K562 (cell line): ENCODE data around the gene WDFY2. TPM values are rescaled to one million over a fixed set of nuclear protein-coding genes. Genes with fewer than 3 reads are reported as not detected.

Experiments used
- ATAC-seq: fragments of 200-7000 bp; cut with Tn5 transposase; 3 replicates; pipeline ENCODE4 v1.9.1; 2020; ENCODE audit warnings: moderate library complexity
- BruUV-seq: library from RNA; stranded (reverse); fragments of 400-500 nt; replicated peaks from 2 replicates; lab custom pipeline; 2021; lab: Mats Ljungman, UMichigan
- CTCF ChIA-PET: fragments of 300-600 bp; formaldehyde crosslinking; extraction: SDS; loops from one replicate; lab custom pipeline; 2021; ENCODE audit warnings: low intra/inter-chr PET ratio; lab: Yijun Ruan, JAX
- POLR2A ChIA-PET: fragments of 300-600, 350-650 bp; sonication (Branson Sonifier 250); formaldehyde crosslinking; extraction: SDS; loops from one replicate; lab custom pipeline; 2021; ENCODE audit warnings: antibody characterized with exemption, inconsistent platforms; lab: Yijun Ruan, JAX
- DNase-seq, 4 experiments: peaks; one replicate each; pipeline versions ENCODE4 v3.0.0 to v3.0.0-alpha.2; 2011 to 2018; ENCODE audit warnings: low spot score in 3 of 4, mixed read lengths in 3 of 4; ENCODE audit errors: extremely low read depth in 1 of 4
- FAIRE-seq: peaks from 2 replicates; lab custom pipeline; 2011; peaks lifted over from hg19 to GRCh38; lab: Jason Lieb, UNC
- H2AFZ ChIP-seq: 2 replicates; pipeline ENCODE4 v1.6.0; 2011; ENCODE audit warnings: low read depth, low read length, control low read depth, inconsistent platforms
- H3K27ac ChIP-seq: fragments of 200-600 bp; 3 replicates; pipeline ENCODE4 v1.8.0; 2011; ENCODE audit warnings: low read depth, mild to moderate bottlenecking, control low read depth, inconsistent platforms, low read length, moderate library complexity, mixed read lengths; ENCODE audit errors: extremely low read depth
- H3K27me3 ChIP-seq, 2 experiments: fragments of 300-600 bp in 1 of 2; 2 replicates in 1 of 2; 3 replicates in 1 of 2; pipeline versions ENCODE4 v1.6.0 to v1.8.0; 2011; ENCODE audit warnings: inconsistent platforms in 2 of 2, low read length in 2 of 2, mild to moderate bottlenecking in 1 of 2, mixed read lengths in 1 of 2, moderate library complexity in 1 of 2; ENCODE audit not compliant: control insufficient read depth in 2 of 2, insufficient read depth in 2 of 2
- H3K36me3 ChIP-seq: fragments of 300-600 bp; 3 replicates; pipeline ENCODE4 v1.8.0; 2011; ENCODE audit warnings: mild to moderate bottlenecking, low read length, inconsistent platforms; ENCODE audit not compliant: control insufficient read depth, insufficient read depth
- H3K4me1 ChIP-seq, 2 experiments: fragments of 200-600 bp in 1 of 2; replicated peaks in 1 of 2; 2 replicates in 1 of 2; 3 replicates in 1 of 2; pipeline versions ENCODE4 v1.5.1 to v1.8.0; 2011; ENCODE audit warnings: inconsistent platforms in 2 of 2, low read length in 2 of 2, mild to moderate bottlenecking in 1 of 2, mixed read lengths in 1 of 2, moderate library complexity in 1 of 2; ENCODE audit not compliant: control insufficient read depth in 2 of 2, insufficient read depth in 2 of 2
- H3K4me2 ChIP-seq: 2 replicates; pipeline ENCODE4 v1.6.1; 2011; ENCODE audit warnings: low read length, control low read depth, inconsistent platforms, mixed read lengths; ENCODE audit not compliant: insufficient read depth
- H3K4me3 ChIP-seq: fragments of 200-600 bp; sonication (generic), shearing (Covaris generic); 2 replicates; pipeline ENCODE4 v1.5.1; 2016; ENCODE audit warnings: control low read depth, inconsistent platforms
- H3K79me2 ChIP-seq: fragments of 200-600 bp; 3 replicates; pipeline ENCODE4 v1.8.0; 2011; ENCODE audit warnings: low read length, inconsistent platforms; ENCODE audit not compliant: control insufficient read depth, insufficient read depth
- H3K9ac ChIP-seq, 2 experiments: 2 replicates each; pipeline versions ENCODE4 v1.6.0 to v1.6.1; 2011; ENCODE audit warnings: low read depth in 2 of 2, low read length in 2 of 2, control low read depth in 1 of 2, inconsistent platforms in 1 of 2, mild to moderate bottlenecking in 1 of 2, mixed read lengths in 1 of 2; ENCODE audit not compliant: insufficient read depth in 1 of 2
- H3K9me1 ChIP-seq: one replicate; pipeline ENCODE4 v1.6.0; 2011; ENCODE audit warnings: inconsistent platforms, mild to moderate bottlenecking, low read length, moderate library complexity; ENCODE audit not compliant: control insufficient read depth, insufficient read depth
- H3K9me3 ChIP-seq: replicated peaks from 2 replicates; pipeline ENCODE4 v1.5.1; 2011; ENCODE audit warnings: low read depth, low read length, inconsistent platforms; ENCODE audit not compliant: control insufficient read depth, insufficient read depth
- H4K20me1 ChIP-seq: replicated peaks from 2 replicates; pipeline ENCODE4 v1.6.1; 2011; ENCODE audit warnings: low read length, inconsistent platforms, mixed read lengths; ENCODE audit not compliant: control insufficient read depth, insufficient read depth
- ETV6 ChIP-seq, 3 experiments: fragments of 150-350 bp in 1 of 3; sonication (generic) in 1 of 3; formaldehyde crosslinking in 1 of 3; IDR thresholded peaks; 2 replicates each; pipeline versions ENCODE4 v1.6.1 to v1.8.0; 2014 to 2022; ENCODE audit warnings: borderline replicate concordance in 2 of 3, low read depth in 2 of 3, antibody characterized with exemption in 1 of 3, low read length in 1 of 3, mild to moderate bottlenecking in 1 of 3, missing genetic modification reagents in 1 of 3
- FOSL1 ChIP-seq: fragments of 200-800 bp; sonication (Bioruptor generic); conservative IDR thresholded peaks from 2 replicates; pipeline ENCODE4 v1.6.1; 2016; ENCODE audit warnings: missing genetic modification characterization, missing compliant biosample characterization
- KDM4B ChIP-seq, 2 experiments: fragments of 450-650 bp in 1 of 2; sonication (generic) in 1 of 2; IDR thresholded peaks; 2 replicates each; pipeline ENCODE4 v1.6.1; 2016 to 2017; ENCODE audit warnings: borderline replicate concordance in 2 of 2, antibody characterized with exemption in 1 of 2, low read depth in 1 of 2, mild to moderate bottlenecking in 1 of 2
- RUNX1 ChIP-seq: sonication (generic); IDR thresholded peaks from 2 replicates; pipeline ENCODE4 v1.6.1; 2016; ENCODE audit warnings: antibody characterized with exemption, low read depth
- WGBS: fragments of 100-300 bp; shearing (Covaris generic); methylation state at CpG from one replicate; pipeline ENCODE4 v1.1.6; 2016; ENCODE audit warnings: low coverage, mixed read lengths; ENCODE audit not compliant: insufficient coverage; ENCODE audit errors: missing lambda C conversion rate; 5-methylcytosine and 5-hydroxymethylcytosine counted together
- in situ Hi-C: fragments of 300-500 bp; cut with MboI; formaldehyde crosslinking; loops from 4 replicates; pipeline ENCODE4 v1.15.0; 2018; ENCODE audit warnings: inconsistent platforms, mixed read lengths
- intact Hi-C: fragments of 100-400 bp; cut with micrococcal nuclease; formaldehyde crosslinking; loops from 2 replicates; pipeline ENCODE4 v1.14.2; 2022
- polyA plus RNA-seq, 8 experiments: library from polyadenylated mRNA; depleted of rRNA in 4 of 8; stranded (reverse) in 5 of 8; unstranded in 3 of 8; fragments of >200 nt; fragmentation: Nextera tagmentation in 2 of 8; fragmentation: Illumina TruSeq in 1 of 8; extraction: Ambion mirVana in 2 of 8; extraction: Trizol in 1 of 8; gene quantifications; 2 replicates each; pipeline versions ENCODE4 v1.2.1 to v1.2.3, GENCODE V29; 2011 to 2014; ENCODE audit warnings: inconsistent platforms in 1 of 8, missing spikeins in 1 of 8
- total RNA-seq, 7 experiments: library from RNA; depleted of rRNA in 6 of 7; stranded (reverse); fragments of >200 nt in 6 of 7; fragmentation: Illumina TruSeq in 2 of 7; extraction: Trizol in 2 of 7; gene quantifications; 2 replicates each; pipeline versions ENCODE4 v1.2.1 to v1.2.3, GENCODE V29; 2011 to 2021; ENCODE audit warnings: low replicate concordance in 1 of 7

Gene WDFY2
- total and polyA plus RNA-seq, 9 of the 15 experiments (the other 6 are each of a cell fraction or from before 2014, with no cell fraction given), result 0.66 to 6.4 (median 4.4) TPM

DNA sequence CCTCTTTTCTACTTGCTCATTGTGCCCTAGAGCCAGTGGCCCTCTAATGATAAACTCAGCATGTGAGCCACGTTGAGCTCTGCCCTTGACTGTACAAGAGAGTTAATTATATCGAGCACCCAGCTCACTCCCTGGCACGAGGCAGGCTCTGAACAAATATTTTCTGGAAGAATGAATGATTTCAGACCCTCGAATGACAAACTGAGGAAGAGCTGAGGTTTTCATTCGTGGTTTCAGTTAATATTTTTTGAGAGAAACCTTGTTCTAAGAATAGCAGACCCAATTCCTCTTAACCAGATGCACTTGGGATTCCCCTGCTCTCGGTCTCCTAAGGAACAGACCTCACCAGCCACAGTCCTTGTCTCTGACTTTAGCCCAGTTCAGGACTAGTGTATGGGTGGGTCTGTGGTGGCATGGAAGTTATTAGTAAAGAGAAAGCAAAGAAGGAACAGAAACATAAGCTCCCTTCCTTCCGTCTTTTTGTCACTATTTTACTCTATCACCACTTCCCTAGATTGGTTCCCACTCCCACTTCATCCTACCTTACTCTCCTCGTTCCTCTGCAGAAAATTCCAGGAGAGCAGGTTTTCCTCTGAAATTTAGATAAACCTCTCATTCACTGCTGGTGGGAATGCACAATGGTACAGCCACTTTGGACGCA is 22.1 kb upstream of the WDFY2 start (continued):
- TF ChIP-seq KDM4B (IDR thresholded peaks at IDR 0.05; ENCODE audit: borderline replicate concordance in 2 of 2, low read depth in 1 of 2), result no peak

DNA sequence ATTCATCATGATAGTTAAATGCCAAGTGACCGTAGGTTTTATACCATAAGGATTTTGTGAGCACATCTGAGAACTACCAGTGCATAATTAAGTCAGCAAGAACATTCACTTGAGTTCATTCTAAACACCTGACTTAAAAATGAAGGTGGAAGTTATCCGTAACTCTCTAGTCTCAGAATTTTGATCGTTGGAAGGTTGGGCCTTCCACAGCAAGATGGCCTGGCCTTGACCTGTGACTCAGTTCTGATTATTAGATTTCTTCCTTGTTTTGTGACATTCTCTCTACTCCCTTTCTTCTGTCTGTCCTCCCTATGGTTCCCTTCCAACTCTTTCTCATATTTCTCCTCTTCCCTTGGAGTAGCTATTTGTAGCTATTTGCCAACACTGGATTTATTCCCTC is 20.0 kb upstream of the WDFY2 start:
- no peak overlapping the region for H3K9ac ChIP-seq
- no peak overlapping the region for H3K4me2 ChIP-seq
- BruUV-seq, result no TSS peak
- DNase-seq (no peak), FAIRE-seq (no peak), ATAC-seq (no peak)
- H4K20me1 ChIP-seq, result no peaks in the 10 kb centered on the region
- H2AFZ ChIP-seq, result no peak overlapping the region
- ChIA-PET CTCF (no interaction called here), POLR2A (no interaction called here)
- no peaks in the 10 kb centered on the region for H3K27me3 ChIP-seq
- no peaks in the 10 kb centered on the region for H3K9me3 ChIP-seq
- H3K27ac ChIP-seq, result no peak overlapping the region
- no peaks in the 10 kb centered on the region for H3K36me3 ChIP-seq
- TF ChIP-seq FOSL1 (tag) (peak; percentile 54; the same call in 1 of the 2 replicates), RUNX1 (no peak), ETV6 (IDR thresholded peaks at IDR 0.05; ENCODE audit: borderline replicate concordance in 1 of 2, low read depth in 2 of 2, low read length in 1 of 2) (peak in 1 of 2 experiments; percentile 41; a peak in 1 of 4 replicates), ETV6 (CRISPR knock-in tag; IDR thresholded peaks at IDR 0.05; ENCODE audit: borderline replicate concordance) (no peak)
- no peak overlapping the region for H3K4me3 ChIP-seq
- intact Hi-C loops (no loop called here), in situ Hi-C loops (no loop called here)
- H3K4me1 ChIP-seq, result no peaks in the 10 kb centered on the region; a peak in 1 of 5 replicates
- 20% methylated on average over 2 of the region's 3 CpGs for WGBS
- H3K9me1 ChIP-seq, result no peaks in the 10 kb centered on the region
- no peaks in the 10 kb centered on the region for H3K79me2 ChIP-seq
